NCI-H524 (cell line): ENCODE data around the gene HSP90B1.
A peak's percentile ranks its signal among the peaks of the same experiment; 100 is the strongest.

Source experiments
- DNase-seq, 2 experiments: peaks; one replicate each; lab custom pipeline; 2025; lab: John Stamatoyannopoulos, UW

Gene HSP90B1

DNA sequence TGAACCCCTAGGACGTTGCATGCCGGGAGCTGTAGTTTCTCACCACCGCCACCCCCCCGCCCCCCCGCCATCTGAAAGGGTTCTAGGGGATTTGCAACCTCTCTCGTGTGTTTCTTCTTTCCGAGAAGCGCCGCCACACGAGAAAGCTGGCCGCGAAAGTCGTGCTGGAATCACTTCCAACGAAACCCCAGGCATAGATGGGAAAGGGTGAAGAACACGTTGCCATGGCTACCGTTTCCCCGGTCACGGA is 501 bp upstream of the HSP90B1 start:
- DNase-seq, result no peak

DNA sequence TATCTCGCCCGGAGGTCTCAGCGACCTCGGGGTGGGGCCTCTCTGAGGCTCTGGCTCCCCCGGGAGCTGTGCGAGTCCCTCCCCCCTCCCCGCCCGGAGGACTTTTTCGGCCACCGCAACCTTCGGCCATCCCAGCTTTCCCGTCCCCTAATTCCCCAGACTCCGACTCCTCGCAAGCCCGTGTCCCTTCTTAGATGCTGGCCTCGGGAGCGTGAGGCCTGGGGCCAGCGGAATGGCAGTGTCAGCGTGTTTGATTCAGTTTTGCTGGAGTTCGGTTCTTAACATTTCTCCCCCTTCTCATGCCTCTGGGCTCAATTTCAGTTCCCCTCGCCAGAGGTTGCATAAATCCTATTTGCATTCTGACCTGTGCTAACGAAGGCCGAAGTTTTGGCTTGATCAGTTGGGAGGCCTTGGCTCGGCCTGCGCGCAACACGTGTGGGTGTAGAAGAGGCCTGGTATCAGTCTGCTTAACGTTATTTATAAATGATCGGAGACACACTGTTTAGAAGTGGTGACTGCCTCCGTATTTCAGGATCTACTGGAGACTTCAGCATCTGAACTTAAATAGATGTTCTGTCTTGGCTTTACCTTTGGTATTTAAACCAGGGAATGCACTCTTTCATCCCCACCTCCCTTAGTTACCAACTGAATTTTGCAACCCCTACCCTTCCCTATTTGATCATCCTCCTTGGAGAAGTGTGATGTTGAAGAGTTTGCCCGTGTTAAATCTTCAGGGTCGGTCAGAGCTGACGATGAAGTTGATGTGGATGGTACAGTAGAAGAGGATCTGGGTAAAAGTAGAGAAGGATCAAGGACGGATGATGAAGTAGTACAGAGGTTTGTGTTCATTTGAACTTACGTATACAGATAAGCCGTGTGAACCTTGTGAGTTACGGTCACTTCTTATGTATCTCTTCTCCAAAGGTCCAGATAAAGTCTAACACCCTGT is 851 bp downstream of the HSP90B1 start:
- DNase-seq, result peak in 1 of 2 experiments; percentile 11

DNA sequence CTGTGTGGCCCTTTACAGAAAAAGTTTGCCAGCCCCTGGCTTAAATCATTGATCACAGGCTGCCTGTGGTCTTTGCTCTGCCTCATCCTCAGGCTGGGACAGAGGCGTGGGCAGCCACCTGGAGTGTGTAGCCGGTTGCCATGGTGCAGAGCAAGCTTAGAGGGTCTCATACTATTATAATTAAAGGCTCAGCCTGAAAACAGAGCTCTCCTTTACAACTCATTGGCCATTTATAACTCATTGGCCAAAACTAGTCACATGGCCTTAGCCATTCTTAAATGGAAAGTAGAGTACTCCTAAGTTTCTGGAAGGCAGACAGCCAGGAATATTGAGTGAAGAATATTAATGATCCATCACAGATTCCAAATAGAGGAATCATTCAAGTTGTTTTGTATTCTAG is 3.0 kb downstream of the HSP90B1 start:
- DNase-seq, result no peak

DNA sequence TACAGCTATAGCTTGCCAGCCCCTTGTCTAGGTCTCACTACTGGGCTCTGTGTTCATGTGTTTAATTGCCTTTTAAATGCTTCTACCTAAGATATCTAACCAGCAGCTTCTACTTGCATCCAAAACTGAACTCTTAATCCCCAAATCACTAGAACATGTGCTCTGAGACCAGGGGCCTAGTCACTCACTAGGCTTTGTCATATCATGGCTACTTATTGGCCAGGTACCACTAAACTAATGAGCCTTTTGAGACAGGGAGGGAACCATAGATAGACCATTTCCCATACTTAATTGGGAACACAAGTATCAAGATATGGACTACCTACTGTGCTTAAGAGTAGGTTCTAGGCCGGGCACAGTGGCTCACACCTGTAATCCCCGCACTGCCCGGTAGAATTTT is 6.5 kb downstream of the HSP90B1 start:
- DNase-seq, result no peak

DNA sequence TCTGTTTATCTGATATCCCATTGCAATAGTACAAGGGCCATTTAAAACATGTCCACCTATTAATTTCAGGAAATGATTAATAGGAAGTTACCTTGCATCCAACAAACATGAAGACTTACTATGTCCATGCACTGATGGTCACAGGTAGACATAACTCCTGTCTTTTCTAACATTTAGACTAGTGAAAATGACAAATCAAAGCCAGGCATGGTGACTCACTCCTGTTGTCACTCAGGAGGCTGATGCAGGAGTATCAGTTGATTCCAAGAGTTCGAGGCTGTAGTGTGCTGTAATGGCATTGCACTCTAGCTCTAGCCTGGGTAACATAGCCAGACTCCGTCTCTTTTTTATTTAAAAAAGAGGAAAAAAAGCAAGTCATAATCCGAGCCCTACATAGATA is 14.8 kb downstream of the HSP90B1 start:
- DNase-seq, result no peak

DNA sequence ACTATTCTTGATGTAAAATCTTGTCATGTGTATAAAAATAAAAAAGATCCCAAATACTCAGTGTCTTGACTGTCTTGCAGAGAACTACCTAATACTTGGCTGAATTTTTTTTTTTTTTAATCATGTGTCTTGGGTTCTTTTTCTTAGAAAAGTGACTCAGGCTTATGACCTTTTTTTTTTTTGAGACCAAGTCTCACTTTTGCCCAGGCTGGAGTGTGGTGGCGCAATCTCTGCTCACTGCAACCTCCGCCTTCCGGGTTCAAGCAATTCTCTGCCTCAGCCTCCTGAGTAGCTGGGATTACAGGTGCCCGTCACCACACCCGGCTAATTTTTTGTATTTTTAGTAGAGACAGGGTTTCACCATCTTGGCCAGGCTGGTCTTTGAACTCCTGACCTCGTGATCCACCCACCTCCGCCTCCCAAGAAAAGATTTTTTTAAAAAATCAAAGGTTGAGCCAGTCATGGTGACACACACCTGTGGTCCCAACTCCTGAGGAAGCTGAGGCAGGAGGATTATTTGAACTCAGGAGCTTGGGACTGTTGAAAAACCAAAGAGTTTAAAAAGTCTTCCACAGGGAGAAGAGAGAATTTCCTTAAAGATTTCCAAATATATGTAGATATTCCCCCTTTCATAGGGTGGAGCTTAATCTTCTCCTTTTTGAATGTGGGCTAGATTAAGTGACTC is 17.8 kb downstream of the HSP90B1 start:
- DNase-seq, result no peak

DNA sequence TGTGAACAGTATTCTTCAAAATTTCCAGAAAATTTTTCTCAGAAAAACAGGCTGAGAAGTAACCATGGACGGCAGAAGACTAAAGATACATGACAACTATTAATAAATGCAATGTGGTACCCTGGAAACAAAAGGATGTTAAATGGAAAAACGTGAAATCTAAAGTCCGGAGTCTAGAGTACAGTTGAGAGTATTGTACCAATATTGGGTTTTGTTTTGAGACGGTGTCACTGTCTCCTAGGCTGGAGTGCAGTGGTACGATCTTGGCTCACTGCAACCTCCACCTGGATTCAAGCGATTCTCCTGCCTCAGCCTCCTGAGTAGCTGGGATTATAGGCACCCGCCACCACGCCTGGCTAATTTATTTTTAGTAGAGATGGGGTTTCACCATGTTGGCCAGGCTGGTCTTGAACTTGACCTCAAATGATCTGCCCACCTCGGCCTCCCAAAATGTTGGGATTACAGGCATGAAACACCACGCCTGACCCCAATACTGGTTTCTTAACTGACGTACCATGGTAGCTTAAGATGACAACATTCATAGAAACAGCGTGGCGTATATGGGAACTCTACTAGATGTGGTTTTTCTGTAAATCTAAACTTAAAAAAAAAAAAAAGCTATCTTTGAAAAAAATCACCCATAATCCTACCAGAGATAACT is 18.7 kb downstream of the HSP90B1 start:
- DNase-seq, result no peak

DNA sequence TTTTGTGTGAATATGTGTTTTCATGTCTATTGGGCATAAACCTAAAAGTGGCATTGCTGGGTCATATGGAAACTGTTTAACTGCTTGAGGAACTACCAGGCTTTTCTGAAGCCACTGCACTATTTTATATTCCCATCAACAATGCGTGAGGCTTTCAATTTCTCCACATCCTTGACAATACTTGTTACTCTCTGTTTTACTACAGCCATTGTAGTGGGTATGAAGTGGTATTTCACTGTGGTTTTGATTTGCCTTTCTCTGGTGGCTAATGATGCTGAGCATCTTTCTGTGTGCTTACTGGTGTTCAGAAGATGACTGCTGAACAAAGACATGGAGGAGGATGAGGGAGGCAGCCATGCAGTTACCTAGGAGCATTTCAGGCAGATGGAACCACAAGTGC is 22.3 kb downstream of the HSP90B1 start:
- DNase-seq, result no peak

DNA sequence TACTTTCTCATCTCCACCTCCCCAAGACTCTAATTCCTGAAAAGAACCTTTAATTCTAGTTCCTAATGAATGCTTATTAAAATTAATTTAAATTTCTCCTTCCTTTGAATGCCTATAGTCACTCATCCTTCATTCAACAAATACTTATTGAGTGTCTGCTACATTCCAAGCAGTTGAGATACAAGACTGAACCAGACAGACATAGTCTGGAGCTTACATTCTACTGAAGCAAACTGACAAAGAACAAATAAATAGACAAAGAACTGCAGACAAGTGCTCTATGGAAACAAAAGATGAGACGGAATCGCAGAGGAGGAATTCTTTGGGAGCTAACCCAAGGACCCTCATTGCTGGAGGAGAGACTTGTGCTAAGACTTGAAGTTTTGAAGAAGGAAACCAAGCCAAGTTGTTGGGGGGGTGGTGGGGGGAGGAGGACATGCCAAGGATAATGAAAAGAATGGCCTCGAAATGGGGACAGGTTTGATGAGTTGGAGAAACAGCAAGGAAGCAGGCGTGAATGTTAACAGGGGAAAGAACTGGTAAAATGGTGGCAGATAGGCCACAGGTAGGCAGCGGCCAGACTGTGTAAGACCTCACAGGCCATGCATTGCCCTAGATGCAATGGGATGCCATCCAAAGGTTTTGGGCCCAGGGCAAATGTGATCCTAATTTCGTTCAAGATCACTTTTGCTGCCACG is 25.8 kb downstream of the HSP90B1 start:
- no peak for DNase-seq

DNA sequence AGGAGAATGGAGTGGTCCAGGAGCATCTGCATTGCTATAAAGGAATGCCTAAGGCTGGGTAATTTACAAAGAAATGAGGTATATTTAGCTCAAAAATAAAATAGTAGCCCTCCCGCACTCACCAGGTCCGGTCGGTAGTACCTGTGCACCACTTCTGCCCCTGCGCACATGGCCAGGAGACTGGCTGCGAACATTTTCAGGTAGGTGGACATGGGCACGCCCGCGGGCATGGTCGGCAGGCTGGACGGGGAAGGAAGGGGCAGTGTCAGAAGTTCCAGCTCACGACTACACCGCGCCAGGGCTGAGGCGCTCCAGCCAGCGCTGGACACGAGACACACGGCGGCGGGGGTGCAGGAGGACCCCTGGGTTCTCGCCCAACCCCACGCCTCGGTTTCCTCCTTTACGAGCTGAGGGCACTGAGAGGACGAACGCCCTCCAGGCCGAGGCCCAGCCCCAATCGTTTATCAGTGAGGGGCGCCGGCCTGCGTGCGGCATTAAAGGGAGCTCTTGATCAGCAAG is 26.4 kb downstream of the HSP90B1 start:
- peak in 1 of 2 experiments; percentile 32 for DNase-seq

DNA sequence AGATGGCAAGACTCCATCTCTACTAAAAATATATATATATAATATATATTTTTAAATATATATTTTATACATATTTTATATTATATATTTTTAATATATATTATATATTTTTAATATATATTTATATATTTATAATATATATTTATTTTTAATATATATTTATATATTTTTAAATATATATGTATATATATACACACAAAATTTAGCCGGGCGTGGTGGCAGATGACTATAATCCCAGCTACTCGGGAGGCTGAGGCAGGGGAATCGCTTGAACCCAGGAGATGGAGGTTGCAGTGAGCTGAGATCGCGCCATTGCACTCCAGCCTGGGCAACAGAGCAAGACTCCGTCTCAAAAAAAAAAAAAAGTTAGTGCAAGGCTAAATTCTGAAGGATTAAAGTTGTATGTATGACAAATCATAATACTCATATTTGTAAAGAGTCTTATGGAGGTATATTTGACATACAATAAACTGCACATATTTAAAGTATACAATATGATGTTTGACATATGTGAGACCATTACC is 27.7 kb downstream of the HSP90B1 start:
- DNase-seq, result no peak

DNA sequence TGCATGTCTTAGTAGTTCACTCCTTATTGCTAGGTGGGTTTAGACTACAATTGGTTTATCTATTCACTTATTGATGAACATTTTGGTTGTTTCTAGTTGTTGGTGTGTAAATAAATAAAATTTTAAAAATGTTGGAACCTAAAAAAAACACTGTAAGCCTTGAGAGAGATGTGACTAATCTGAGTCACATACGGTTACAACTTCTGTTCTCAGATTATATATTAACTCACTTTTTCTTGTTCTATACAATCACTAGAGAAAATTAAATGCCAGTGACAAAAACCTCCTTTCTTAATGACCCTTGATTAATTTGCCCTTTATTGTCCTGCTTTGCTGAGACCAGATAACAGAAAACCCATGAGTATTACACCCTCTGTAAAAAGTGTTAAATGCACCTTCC is 28.4 kb downstream of the HSP90B1 start:
- DNase-seq, result no peak

DNA sequence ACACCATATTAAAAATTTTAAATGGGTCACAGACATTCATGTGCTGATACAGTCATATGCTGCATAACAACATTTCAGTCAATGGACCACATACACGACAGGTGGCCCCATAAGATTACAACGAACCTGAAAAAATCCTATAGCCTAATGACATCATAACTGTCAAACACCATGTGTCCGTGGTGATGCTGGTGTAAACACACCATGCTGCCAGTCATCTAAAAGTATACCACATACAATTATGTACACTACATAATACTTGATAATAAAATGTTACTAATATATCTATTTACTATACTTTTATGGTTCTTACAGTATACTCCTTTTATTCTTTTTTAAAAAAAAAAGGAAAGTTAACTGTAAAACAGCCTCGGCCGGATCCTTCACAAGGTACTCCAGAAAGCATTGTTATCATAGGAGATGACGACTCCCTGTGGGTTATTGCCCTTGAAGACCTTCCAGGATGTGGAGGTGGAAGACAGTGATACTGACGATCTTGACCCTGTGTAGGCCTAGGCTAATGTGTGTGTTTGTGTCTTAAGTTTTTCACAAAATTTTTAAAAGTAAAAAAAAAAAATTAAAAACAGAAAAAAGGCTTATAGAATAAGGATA is 30.5 kb downstream of the HSP90B1 start:
- DNase-seq, result peak; percentile 19 to 67

DNA sequence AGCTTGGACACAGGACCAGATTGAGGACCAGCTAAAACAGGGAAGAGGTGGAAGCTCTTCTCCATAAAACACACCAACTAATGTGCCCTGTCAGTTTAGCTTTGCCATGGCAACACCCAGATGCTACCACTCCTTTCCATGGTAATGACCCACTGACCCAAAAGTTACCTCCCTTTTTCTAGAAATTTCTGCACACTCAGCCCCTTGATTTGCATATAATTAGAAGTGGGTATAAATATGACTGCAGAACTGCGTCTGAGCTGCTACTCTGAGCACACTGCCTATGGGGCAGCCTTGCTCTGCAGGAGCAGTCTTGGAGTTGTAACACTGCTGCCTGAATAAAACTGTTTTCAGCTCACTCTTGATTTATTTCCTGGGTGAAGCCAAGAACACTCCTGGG is 32.3 kb downstream of the HSP90B1 start:
- DNase-seq, result no peak

DNA sequence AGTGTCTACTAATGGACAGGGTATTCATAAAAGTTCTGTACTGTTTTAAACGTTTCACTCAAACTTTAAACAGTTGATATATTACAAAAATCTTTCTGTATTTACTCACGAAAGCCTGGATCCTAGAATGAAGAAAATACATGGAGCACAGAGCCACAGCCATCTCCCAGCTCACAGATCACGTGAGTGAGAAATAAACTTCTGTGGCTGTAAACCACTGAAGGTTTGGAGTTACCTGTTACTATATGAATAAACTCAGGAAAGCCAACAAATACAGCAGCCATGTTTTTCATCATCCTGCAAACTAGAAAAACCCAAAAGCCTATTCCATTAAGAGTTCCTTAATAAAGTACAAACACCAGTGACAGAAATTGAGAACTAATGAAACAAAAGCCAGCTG is 34.6 kb downstream of the HSP90B1 start:
- DNase-seq, result no peak

DNA sequence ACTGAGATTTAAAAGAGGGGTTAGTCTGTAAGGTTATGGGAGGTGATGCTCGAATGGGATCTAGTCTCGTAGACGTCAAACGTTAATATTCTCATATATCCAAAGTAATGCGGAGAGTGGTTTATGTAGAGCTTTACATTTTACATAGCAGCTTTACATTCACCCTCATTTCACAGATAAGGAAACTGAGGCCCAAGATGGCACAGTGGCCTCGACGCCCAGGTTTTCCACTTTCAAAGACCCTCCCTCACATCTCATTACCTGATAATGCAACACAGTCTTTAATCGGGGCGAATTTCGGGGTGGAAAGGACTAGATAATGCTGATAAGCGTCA is 35.0 kb downstream of the HSP90B1 start:
- DNase-seq, result no peak

DNA sequence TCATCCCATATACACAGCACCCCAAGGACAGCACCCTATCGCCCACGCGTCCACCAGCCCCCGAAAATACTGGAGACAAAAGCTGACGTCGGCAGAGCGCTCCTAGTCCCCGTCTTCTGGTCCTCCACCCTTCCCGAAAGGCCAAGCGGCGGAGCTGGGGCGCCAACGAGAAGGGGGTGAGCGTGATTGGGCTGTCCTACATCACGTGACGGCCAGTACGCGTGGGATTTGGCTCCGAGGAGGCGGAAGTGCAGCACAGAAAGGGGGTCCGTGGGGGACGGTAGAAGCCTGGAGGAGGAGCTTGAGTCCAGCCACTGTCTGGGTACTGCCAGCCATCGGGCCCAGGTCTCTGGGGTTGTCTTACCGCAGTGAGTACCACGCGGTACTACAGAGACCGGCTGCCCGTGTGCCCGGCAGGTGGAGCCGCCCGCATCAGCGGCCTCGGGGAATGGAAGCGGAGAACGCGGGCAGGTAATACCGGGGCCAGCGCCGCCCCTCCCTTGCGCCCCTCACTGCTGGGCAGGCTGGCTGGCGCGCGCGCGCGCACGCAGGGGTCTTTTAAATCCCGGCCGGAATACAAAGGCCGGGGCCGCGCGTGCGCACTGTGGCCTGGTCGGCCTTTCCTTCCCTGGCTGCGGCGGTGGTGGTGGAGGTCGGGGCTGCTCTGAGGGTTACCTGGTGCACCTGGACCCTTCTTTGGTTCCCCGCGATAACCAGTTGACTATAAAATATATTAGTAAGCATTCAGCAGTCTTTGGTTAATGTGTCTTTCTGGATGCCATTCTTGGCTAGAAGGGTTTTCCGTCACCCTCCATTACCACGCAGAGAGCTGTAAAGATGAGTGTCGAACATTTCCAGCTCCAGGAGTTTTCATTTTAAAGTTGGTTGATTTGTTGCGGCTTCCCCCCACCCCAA is 35.6 kb downstream of the HSP90B1 start, which contains the start of gene TDG:
Gene TDG (plus strand): TSS at position 283 of the 915 bp plus-strand sequence. CDS start 166 bp downstream, at position 449.
- DNase-seq, result peak; percentile 98

DNA sequence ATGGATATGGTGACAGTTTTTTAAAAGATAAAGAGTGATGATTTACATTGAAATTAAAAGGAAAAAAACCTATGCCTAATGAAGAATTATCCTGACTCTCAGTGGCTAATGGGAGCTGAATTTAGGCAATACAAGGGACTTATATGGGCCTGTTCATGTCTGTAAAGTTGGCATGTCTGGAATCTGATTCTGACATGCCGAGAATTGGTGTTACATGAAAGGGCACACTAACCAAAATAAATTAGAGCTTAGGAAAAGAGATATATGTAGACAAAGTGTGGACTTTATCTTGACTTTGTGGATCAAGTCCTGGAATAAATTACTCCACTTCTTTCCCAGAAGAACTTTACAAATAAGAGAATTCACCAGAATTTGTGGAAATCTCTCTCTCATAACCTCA is 36.5 kb downstream of the HSP90B1 start:
- DNase-seq, result no peak

DNA sequence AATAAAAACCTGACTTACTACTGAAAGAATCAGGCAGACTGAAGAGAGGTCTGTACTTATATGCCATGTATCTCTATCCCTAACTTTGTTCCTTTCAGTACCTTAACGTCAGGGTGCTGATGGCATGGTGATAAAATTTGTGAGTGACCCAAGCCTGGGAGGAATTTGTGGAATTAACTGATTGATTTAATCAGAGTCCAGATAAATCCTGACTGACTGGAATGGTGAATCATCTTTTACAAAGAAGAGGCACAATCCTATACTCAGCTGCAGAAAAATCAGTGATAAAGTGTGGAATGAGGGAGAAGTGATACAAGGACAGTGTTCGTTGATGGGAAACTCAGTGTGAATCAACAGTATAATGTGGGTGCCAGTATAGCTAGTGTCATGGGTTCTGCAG is 39.2 kb downstream of the HSP90B1 start:
- no peak for DNase-seq

DNA sequence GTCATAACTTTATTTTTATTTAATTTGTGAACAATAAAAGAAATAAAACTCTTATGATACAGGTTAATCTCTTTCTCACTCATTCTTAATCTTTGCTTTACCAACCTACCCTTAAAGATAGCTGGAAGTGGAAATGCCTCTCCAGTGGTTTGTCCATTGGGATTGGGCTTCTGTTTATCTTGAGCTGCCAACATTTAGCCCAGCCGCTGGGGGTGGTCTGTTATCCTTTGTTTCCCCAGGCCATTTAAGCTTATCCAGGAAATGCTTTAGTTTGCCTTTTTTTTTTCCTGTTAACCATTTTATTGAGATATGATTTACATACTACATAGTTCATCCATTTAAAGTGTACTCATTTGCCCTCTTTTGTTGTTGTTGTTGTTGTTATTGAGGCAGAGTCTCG is 43.7 kb downstream of the HSP90B1 start:
- no peak for DNase-seq

DNA sequence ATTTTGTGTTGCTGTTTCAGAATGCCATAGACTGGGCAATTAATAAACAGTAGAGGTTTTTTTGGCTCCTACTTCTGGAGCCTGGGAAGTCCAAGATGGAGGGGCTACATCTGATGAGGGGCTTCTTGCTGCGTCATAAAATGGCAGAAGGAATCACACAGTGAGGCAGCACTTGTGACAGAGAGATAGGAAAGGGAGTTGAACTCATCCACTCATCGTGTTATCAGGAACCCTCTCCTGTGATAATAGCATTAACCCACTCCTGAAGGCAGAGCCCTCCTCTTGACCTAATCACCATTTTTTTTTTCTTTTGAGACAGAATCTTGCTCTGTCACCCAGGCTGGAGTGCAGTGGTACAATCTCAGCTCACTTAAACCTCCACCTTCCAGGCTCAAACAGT is 45.2 kb downstream of the HSP90B1 start:
- DNase-seq, result no peak
